AG09309 (cell line): Measurements from ENCODE around the gene INPP5B.

Source experiments
- DNase-seq: peaks from one replicate; pipeline ENCODE4 v3.0.0-alpha.2; 2010; ENCODE audit warnings: low read depth
- H3K4me3 ChIP-seq: 2 replicates; pipeline ENCODE4 v1.5.1; 2011; ENCODE audit warnings: mild to moderate bottlenecking, low read depth, low read length, moderate library complexity; ENCODE audit not compliant: control insufficient read depth
- TF ChIP-seq, protein P1 (sequence below): IDR thresholded peaks from 2 replicates; pipeline ENCODE4 v1.5.1; 2011; ENCODE audit warnings: mild to moderate bottlenecking, low read depth, low read length, inconsistent platforms; ENCODE audit not compliant: insufficient read depth, control insufficient read depth; ENCODE audit errors: missing control alignments

Gene INPP5B

GRCh38 chr1:37825506-37825905, 121.3 kb downstream of the INPP5B start:
- TF ChIP-seq, protein P1, sequence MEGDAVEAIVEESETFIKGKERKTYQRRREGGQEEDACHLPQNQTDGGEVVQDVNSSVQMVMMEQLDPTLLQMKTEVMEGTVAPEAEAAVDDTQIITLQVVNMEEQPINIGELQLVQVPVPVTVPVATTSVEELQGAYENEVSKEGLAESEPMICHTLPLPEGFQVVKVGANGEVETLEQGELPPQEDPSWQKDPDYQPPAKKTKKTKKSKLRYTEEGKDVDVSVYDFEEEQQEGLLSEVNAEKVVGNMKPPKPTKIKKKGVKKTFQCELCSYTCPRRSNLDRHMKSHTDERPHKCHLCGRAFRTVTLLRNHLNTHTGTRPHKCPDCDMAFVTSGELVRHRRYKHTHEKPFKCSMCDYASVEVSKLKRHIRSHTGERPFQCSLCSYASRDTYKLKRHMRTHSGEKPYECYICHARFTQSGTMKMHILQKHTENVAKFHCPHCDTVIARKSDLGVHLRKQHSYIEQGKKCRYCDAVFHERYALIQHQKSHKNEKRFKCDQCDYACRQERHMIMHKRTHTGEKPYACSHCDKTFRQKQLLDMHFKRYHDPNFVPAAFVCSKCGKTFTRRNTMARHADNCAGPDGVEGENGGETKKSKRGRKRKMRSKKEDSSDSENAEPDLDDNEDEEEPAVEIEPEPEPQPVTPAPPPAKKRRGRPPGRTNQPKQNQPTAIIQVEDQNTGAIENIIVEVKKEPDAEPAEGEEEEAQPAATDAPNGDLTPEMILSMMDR, result no peak
- DNase-seq, result no peak

DNA sequence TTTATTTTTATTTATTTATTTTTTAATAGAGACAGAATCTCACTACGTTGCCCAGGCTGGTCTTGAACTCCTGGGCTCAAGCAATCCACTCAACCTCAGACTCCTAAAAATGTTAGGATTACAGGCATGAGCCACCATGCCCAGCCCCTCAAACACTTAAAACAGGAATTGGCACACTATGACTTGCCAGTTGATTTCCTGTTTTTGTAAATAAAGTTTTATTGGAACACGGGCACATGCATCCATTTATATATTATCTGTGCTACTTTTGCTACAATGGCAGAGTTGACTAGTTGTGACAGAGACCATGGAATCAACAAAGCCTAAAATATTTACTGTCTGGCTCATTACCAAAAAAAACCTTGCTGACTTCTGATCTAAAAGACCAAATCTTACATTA, 122.9 kb downstream of the INPP5B start:
- no peak overlapping the region for H3K4me3 ChIP-seq
- DNase-seq, result no peak
- TF ChIP-seq, protein P1, result no peak

More at GRCh38 chr1:37825506-37825905, 121.3 kb downstream of the INPP5B start:
- H3K4me3 ChIP-seq, result no peak overlapping the region

GRCh38 chr1:37822906-37823815, 123.7 kb downstream of the INPP5B start:
- TF ChIP-seq, protein P1, result no peak
- no peak overlapping the region for H3K4me3 ChIP-seq
- no peak for DNase-seq

DNA sequence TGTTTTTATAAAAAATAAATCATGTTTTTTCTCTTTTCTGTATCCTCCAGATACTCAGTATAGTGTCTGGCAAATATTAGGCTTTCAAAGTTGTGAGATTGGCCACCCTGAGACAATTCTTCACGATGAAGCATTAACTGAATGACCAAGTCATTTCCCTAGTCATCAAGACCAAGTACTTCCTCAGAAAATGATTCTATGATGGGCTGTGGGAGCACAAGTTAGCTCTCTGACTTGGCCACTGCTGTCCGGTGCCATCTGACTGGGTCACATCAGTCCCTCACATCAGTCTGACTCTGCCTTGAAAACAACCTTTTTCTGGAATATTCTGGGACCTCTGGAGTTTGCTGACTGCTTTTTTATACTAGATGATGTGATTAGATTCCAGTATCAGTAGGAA, 125.4 kb downstream of the INPP5B start:
- DNase-seq, result no peak
- no peak overlapping the region for H3K4me3 ChIP-seq
- TF ChIP-seq, protein P1, result no peak

DNA sequence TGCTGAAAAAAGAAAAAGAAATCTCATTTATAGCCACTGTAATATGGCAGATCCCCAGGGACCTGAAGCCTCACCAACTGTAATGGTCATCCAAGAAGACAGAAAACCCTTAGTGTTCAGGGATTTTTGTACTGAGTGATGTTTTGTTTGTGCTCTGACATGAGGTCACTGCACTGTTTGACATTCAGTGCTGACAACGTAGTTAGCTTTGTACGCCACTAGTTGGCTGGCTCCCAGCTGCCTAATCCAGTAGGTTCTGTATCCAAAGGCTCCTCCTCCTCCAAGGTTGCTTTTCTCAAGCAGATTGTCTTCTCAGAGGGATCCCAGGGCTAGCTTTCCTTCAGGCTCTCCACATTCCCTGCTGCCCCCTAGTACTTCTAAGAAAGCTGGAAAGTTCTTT, 129.4 kb downstream of the INPP5B start:
- TF ChIP-seq, protein P1, result no peak
- DNase-seq, result no peak
- H3K4me3 ChIP-seq, result no peak overlapping the region

GRCh38 chr1:37814252-37814651, 132.6 kb downstream of the INPP5B start:
- no peak for DNase-seq
- TF ChIP-seq, protein P1, result no peak
- H3K4me3 ChIP-seq, result no peak overlapping the region
